NCI-H748 (cell line): ENCODE results near the gene HERC2.
"Not testable (repeated sequence)": the region's sequence is repeated elsewhere in the genome, so short reads cannot be mapped to it uniquely, and the experiment has no call there.

ENCODE experiments used
- DNase-seq: peaks from one replicate; lab custom pipeline; 2025; ENCODE audit not compliant: unreplicated experiment; lab: John Stamatoyannopoulos, UW

The HERC2 gene

DNA sequence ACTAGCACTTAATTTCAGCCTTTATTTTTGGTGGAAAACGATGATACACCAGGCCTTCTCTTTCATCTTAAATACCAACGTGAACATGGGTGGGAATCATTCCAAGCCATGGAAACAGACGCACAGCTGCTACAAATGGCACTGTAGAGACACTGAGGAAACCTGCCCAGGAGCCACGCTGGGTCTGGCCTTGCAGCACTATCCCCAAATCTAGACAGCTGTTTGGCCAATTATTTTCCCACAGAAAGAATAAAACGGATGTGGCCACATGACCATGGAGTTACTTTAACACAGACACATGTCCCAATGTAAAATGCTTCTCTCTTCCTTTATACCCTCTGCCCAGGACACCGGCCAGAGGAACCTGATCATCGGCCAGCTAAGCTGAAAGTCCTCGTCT lies 139.2 kb downstream of the HERC2 start:
- DNase-seq = no peak

GRCh38 chr15:28182216-28182615 lies 139.8 kb downstream of the HERC2 start:
- no peak for DNase-seq

GRCh38 chr15:28181366-28181765 lies 140.6 kb downstream of the HERC2 start:
- DNase-seq = no peak

- no peak for DNase-seq
These were observed 142.7 kb downstream of the HERC2 start for GRCh38 chr15:28179270-28179669.

DNA sequence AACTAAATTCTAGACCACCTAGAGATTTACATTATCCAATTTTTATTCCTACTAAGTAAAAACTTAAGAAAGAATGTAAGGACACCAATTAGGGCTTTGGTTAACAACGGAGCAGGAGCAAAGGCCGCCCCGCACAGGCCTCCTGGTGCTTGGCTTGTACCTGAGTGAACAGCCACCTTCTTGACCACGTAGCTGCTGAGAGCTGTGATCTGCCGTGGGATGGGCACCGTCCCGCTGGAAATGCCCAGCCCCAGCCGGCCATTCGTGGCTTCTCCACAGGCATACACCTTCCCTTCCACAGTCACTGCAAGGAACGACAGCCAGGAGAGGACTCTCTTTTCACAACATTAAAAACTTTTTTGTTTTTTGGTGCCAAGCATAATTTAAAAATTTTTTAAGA lies 143.3 kb downstream of the HERC2 start:
- no peak for DNase-seq

- no peak for DNase-seq
These were observed 143.7 kb downstream of the HERC2 start for GRCh38 chr15:28178290-28178689.

- DNase-seq = peak; percentile 3
These were observed 152.6 kb downstream of the HERC2 start for GRCh38 chr15:28169366-28169765.

DNA sequence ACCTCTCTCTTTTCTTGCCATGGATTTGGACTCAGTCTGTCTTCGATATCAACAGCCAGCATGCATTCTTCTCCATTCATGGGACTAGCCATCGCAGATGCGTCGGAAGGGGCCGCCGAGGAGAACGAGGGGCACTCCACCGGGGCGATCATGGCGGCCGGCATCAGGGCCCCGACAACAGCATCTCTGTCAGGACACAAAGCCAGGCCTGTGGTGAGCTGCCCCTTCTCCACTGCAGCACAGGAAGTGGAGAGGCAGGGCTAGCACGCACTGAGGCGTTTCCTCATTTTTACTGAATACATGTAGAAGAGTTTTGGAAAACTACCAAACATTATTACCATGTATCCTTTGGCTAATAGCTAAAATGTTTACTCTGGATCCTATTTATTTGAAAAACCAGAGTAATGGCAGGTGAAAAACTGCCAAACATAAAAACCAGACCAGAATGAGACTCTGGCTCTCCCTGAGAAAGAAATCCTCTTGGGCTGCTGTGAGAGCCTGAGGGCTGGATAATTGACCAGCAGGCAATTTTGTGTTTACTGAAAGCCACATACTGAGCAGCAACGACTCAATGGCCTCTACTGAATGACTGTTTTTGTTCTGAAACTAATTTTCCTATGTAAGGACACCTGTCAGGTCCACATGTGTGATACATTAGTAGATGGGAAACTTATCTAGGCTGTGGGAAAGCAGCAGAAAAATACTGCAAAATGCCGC lies 153.4 kb downstream of the HERC2 start:
- DNase-seq = peak; percentile 87

- DNase-seq = no peak
These were observed 154.9 kb downstream of the HERC2 start for GRCh38 chr15:28167042-28167441.

- DNase-seq = no peak
These were observed 156.2 kb downstream of the HERC2 start for GRCh38 chr15:28165791-28166190.

DNA sequence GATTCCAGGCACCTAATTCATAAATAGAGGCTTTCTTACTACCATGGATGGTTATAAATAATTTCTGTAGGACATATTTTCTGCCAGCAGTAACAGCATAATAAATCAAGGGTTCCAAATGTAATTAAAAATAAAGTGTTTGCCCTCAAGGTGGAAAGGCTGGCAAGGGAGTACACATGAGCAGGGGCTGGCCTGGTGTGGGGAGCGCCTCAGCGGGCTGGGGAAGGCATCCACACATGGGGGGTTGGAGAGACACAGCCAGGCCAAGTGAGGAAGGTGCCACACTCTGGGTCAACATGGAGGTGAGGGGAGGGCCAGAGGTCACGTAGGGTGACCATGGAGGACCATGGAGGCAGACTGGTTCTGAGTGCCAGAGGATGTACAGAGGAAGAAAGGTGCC lies 157.1 kb downstream of the HERC2 start:
- DNase-seq = no peak

DNA sequence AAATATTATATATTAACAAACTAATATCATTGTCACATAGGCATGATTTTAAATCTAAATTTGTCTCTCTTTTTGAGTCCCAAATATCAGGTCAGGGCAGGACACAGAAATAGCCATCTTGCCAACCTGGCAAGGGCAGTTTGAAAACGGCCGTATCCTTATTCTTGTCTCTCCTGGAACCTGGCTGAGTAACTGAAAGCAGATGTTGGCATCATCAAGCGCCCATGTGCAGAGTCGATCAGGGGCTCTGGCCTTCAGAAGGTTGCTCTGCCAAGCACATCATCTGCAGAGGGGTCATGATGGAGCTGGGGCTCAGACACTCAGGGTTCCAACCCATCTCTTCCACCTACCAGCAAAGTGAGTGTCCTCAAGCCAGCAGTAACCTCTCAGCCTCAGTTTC lies 167.7 kb downstream of the HERC2 start:
- DNase-seq = no peak

- DNase-seq = no peak
These were observed 168.4 kb downstream of the HERC2 start for GRCh38 chr15:28153492-28154119.

DNA sequence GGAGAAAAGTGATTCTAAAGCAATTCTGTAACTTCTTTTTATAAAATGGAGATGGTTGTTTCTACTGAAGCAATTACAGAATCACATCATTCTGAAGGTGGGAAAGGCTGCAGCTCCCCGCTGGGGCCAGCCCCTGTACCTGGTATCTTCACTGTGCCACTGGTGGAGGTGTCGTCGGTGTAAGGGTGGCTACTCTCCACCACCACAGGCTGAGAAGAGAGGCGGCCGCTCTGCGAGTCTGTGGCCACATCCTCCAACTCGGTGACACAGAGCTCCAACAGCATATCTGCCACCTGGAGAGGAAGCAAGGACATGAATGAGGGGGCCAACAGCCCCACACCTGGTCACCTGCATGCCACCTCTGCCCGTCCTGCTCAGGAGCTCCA lies 169.4 kb downstream of the HERC2 start:
- not testable (repeated sequence) for DNase-seq

GRCh38 chr15:28151864-28152537 lies 170.0 kb downstream of the HERC2 start:
- not testable (repeated sequence) for DNase-seq

GRCh38 chr15:28147801-28148200 lies 174.2 kb downstream of the HERC2 start:
- no peak for DNase-seq

DNA sequence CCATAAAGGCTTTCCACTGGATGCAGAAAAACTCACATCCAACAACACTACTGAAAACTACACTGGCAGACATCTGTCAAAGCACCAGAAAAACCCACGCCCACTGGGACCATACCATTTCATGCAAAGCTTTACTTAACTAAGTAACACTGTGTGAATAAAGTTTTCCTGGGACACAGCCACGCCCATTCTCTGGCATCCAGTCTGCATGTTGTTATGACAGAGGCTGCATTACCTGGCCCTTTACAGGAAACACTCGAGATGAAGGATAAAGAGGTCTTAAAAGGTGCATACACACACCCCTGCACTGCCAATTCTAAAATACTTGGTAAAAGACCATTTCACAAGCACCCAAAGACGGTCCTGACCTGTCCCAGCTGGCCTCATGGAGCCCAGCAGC lies 176.6 kb downstream of the HERC2 start:
- not testable (repeated sequence) for DNase-seq

- DNase-seq = no peak
These were observed 181.9 kb downstream of the HERC2 start for GRCh38 chr15:28140062-28140461.

- not testable (repeated sequence) for DNase-seq
These were observed 184.5 kb downstream of the HERC2 start for GRCh38 chr15:28137408-28138039.

DNA sequence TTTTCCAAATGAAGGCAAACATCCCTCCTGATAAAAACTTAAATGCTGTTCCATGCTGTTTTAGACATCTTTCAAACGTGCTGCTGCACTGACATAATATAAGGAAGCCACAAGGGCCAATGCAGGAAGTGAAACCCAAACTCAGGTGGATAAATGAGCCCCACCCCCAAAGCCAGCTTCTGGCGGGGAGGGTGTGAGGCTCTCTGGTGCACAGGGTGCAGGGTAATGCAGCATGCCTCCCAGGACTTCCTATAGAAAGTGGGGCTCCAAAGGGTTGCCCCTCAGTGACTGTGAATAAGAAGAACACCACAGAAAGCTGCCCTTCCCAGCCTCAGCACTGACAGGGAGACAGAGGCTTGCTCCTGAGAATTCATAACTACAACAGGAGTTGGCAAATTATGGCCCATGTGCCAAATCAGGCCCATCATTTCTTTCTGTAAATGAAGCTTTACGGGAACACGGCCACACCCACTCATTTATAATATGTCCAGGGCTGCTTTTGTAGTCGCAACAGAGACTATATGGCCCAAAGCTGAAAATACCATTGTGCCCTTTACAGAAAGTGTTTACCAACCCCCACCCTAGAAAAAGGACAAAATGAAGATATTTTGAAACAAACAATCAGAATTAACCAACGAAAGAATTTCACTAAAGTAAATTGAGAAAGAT lies 185.6 kb downstream of the HERC2 start:
- DNase-seq = peak; percentile 14

GRCh38 chr15:28133281-28133680 lies 188.7 kb downstream of the HERC2 start:
- DNase-seq = no peak
